Measurements from ENCODE around the gene RAB1B.
"Not testable (repeated sequence)": the region's sequence is repeated elsewhere in the genome, so short reads cannot be mapped to it uniquely, and the experiment has no call there.

The RAB1B gene

GRCh38 chr11:66302656-66303055, 34.2 kb downstream of the RAB1B start:
- no peak for TF ChIP-seq CTCF (IDR thresholded peaks at IDR 0.05; ENCODE audit: low read depth, low read length)
- H3K4me3 ChIP-seq (replicated peaks in 1 of 2; ENCODE audit: low read depth in 2 of 2, low read length in 2 of 2): no peak overlapping the region
- no peak for DNase-seq (ENCODE audit: low read depth in 2 of 2)

GRCh38 chr11:66309475-66309874, 41.0 kb downstream of the RAB1B start:
- TF ChIP-seq CTCF (IDR thresholded peaks at IDR 0.05; ENCODE audit: low read depth, low read length): no peak
- no peak for DNase-seq (ENCODE audit: low read depth in 2 of 2)
- no peak overlapping the region for H3K4me3 ChIP-seq (replicated peaks in 1 of 2; ENCODE audit: low read depth in 2 of 2, low read length in 2 of 2)

GRCh38 chr11:66310324-66310723, 41.9 kb downstream of the RAB1B start:
- DNase-seq (ENCODE audit: low read depth in 2 of 2): no peak
- no peak for TF ChIP-seq CTCF (IDR thresholded peaks at IDR 0.05; ENCODE audit: low read depth, low read length)
- no peak overlapping the region for H3K4me3 ChIP-seq (replicated peaks in 1 of 2; ENCODE audit: low read depth in 2 of 2, low read length in 2 of 2)

- DNase-seq (ENCODE audit: low read depth in 2 of 2); H3K4me3 ChIP-seq (replicated peaks in 1 of 2; ENCODE audit: low read depth in 2 of 2, low read length in 2 of 2): not testable (repeated sequence)
Measured at GRCh38 chr11:66310803-66311440, 42.5 kb downstream of the RAB1B start.

GRCh38 chr11:66311470-66311964, 43.1 kb downstream of the RAB1B start:
- peak overlapping the region; percentile 46 to 58 for H3K4me3 ChIP-seq (replicated peaks in 1 of 2; ENCODE audit: low read depth in 2 of 2, low read length in 2 of 2)
- TF ChIP-seq CTCF (IDR thresholded peaks at IDR 0.05; ENCODE audit: low read depth, low read length): peak; percentile 95
- DNase-seq (ENCODE audit: low read depth in 2 of 2): no peak

GRCh38 chr11:66311965-66312548, 43.6 kb downstream of the RAB1B start:
- peak; percentile 94 to 97 for DNase-seq (ENCODE audit: low read depth in 2 of 2)
- no peak for TF ChIP-seq CTCF (IDR thresholded peaks at IDR 0.05; ENCODE audit: low read depth, low read length)
- peak overlapping the region; percentile 46 to 58 for H3K4me3 ChIP-seq (replicated peaks in 1 of 2; ENCODE audit: low read depth in 2 of 2, low read length in 2 of 2)

GRCh38 chr11:66312549-66313320, 44.3 kb downstream of the RAB1B start:
- H3K4me3 ChIP-seq (replicated peaks in 1 of 2; ENCODE audit: low read depth in 2 of 2, low read length in 2 of 2): peak overlapping the region; percentile 63 to 65
- TF ChIP-seq CTCF (IDR thresholded peaks at IDR 0.05; ENCODE audit: low read depth, low read length): no peak
- peak; percentile 99 to 100 for DNase-seq (ENCODE audit: low read depth in 2 of 2)
